ENCODE results near the gene SYP. TPM values are rescaled to one million over a fixed set of nuclear protein-coding genes. Genes with fewer than 3 reads are reported as not detected.

SYP gene
- total RNA-seq, 1 donor from 2014 or later: 1.5 TPM

DNA sequence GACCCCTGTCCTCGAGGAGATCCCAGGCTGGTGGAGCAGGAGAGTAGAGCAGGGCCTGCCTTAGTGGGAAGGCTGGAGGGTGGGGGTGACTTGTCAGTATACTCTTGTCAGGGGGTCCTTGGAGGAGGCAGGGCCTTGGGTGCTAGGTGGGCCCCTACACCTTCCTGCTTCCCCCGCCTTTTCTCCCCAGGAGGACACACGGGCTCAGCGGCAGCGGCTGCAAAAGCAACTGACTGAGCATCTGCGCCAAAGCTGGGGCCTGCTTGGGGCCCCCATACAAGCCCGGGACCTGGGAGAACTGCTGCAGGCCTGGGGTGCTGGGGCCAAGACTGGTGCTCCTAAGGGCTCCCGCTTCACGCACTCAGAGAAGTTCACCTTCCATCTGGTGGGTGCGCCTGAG, 46.5 kb upstream of the SYP start:
- DNase-seq (ENCODE audit: low spot score): no peak
- no peaks in the 10 kb centered on the region for H3K27me3 Mint-ChIP-seq (ENCODE audit: low read depth)
- TF ChIP-seq, protein P1, sequence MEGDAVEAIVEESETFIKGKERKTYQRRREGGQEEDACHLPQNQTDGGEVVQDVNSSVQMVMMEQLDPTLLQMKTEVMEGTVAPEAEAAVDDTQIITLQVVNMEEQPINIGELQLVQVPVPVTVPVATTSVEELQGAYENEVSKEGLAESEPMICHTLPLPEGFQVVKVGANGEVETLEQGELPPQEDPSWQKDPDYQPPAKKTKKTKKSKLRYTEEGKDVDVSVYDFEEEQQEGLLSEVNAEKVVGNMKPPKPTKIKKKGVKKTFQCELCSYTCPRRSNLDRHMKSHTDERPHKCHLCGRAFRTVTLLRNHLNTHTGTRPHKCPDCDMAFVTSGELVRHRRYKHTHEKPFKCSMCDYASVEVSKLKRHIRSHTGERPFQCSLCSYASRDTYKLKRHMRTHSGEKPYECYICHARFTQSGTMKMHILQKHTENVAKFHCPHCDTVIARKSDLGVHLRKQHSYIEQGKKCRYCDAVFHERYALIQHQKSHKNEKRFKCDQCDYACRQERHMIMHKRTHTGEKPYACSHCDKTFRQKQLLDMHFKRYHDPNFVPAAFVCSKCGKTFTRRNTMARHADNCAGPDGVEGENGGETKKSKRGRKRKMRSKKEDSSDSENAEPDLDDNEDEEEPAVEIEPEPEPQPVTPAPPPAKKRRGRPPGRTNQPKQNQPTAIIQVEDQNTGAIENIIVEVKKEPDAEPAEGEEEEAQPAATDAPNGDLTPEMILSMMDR (IDR thresholded peaks at IDR 0.05): no peak
- H3K27ac Mint-ChIP-seq (ENCODE audit: unreplicated experiment): no peak overlapping the region
- H3K4me1 Mint-ChIP-seq (ENCODE audit: low read depth): no peaks in the 10 kb centered on the region
- H3K9me3 Mint-ChIP-seq (ENCODE audit: low read depth): no peaks in the 10 kb centered on the region
- no peak overlapping the region for H3K4me3 Mint-ChIP-seq (ENCODE audit: unreplicated experiment)
- H3K36me3 Mint-ChIP-seq (ENCODE audit: low read depth): peaks cover 17% of the 10 kb centered on the region

DNA sequence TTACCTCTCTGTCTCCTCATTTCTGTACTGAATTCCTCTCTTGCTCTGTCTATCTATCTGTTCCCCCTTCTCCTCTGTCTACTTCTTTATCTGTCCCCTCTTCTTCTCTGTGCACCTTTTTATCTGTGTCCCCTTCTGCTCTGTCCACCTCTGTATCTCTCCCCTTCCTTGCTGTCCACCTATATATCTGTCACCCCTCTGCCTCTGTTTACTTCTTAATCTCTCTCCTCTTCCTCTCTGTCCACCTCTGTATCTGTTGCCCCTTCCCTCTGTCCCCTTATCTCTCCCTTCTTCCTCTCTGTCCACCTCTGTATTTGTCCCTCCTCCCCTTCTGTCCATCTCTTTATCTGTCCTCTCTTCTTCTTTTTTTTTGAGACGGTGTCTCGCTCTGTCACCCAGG, 44.2 kb upstream of the SYP start:
- H3K27ac Mint-ChIP-seq (ENCODE audit: unreplicated experiment): no peak overlapping the region
- no peaks in the 10 kb centered on the region for H3K27me3 Mint-ChIP-seq (ENCODE audit: low read depth)
- DNase-seq (ENCODE audit: low spot score): no peak
- H3K9me3 Mint-ChIP-seq (ENCODE audit: low read depth): no peaks in the 10 kb centered on the region
- H3K36me3 Mint-ChIP-seq (ENCODE audit: low read depth): peaks cover 15% of the 10 kb centered on the region
- H3K4me3 Mint-ChIP-seq (ENCODE audit: unreplicated experiment): no peak overlapping the region
- TF ChIP-seq, protein P1 (IDR thresholded peaks at IDR 0.05): no peak
- H3K4me1 Mint-ChIP-seq (ENCODE audit: low read depth): no peaks in the 10 kb centered on the region

DNA sequence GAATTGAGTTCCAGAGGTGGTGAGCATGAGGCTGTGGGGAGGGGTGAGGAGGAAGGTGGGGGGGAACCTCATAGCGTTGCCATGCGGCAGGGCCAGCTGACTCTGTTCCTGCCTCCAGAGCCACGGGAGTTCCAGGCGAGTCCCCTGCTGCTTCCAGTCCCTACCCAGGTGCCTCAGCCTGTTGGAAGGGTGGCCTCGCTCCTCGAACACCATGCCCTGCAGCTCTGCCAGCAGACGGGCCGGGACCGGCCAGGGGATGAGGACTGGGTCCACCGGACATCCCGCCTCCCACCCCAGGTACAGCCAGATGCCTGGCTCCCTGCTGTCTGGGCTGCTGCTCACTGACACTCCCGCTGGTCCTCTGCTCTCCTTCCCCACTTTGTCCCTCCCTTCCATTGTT, 43.2 kb upstream of the SYP start:
- H3K4me3 Mint-ChIP-seq (ENCODE audit: unreplicated experiment): no peak overlapping the region
- H3K27ac Mint-ChIP-seq (ENCODE audit: unreplicated experiment): no peak overlapping the region
- no peak for DNase-seq (ENCODE audit: low spot score)
- no peaks in the 10 kb centered on the region for H3K4me1 Mint-ChIP-seq (ENCODE audit: low read depth)
- H3K36me3 Mint-ChIP-seq (ENCODE audit: low read depth): peaks cover 12% of the 10 kb centered on the region
- no peaks in the 10 kb centered on the region for H3K27me3 Mint-ChIP-seq (ENCODE audit: low read depth)
- no peaks in the 10 kb centered on the region for H3K9me3 Mint-ChIP-seq (ENCODE audit: low read depth)
- TF ChIP-seq, protein P1 (IDR thresholded peaks at IDR 0.05): no peak

DNA sequence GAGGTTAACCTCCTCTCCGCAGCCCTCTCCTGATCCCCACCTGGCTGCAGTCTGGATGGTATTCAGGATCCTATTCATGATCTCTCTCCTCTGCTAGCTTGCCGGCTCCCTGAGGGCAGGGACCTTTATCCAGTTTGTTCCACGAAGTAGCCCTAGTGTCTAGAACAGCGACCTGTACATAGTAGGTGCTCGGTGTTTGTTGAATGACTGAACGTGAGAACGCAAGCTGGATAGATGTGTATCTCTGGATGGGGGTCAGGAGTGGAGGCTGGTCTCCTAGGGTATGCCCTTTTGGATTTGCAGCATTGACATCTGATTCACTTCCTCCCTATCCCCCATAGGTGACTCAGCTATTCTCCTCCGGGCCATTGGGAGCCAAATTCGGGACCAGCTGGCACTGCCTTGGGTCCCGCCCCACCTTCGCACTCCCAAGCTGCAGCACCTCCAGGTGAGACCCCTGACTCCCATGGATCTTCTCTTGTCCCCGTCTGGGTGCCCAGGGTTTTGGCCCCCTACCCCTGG, 42.6 kb upstream of the SYP start:
- peaks cover 12% of the 10 kb centered on the region for H3K36me3 Mint-ChIP-seq (ENCODE audit: low read depth)
- H3K27me3 Mint-ChIP-seq (ENCODE audit: low read depth): no peaks in the 10 kb centered on the region
- H3K4me1 Mint-ChIP-seq (ENCODE audit: low read depth): no peaks in the 10 kb centered on the region
- no peaks in the 10 kb centered on the region for H3K9me3 Mint-ChIP-seq (ENCODE audit: low read depth)
- TF ChIP-seq, protein P1 (IDR thresholded peaks at IDR 0.05): no peak
- DNase-seq (ENCODE audit: low spot score): no peak
- no peak overlapping the region for H3K4me3 Mint-ChIP-seq (ENCODE audit: unreplicated experiment)
- no peak overlapping the region for H3K27ac Mint-ChIP-seq (ENCODE audit: unreplicated experiment)

DNA sequence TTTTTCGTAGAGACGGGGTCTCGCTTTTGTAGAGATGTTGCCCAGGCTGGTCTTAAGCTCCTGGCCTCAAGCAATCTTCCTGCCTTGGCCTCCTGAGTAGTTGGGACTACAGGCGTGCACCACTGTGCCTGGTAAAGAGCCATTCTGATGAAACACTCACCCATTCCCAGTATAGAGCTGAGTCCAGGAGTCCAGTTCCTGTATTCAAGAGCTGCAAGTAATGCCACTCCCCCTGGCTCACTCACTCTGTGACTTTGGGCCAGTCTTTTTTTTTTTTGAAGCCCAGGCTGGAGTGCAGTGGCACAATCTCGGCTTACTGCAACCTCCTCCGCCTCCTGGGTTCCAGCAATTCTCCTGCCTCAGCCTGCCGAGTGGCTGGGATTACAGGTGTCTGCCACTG, 38.7 kb upstream of the SYP start:
- TF ChIP-seq, protein P1 (IDR thresholded peaks at IDR 0.05): no peak
- Mint-ChIP-seq H3K36me3 (ENCODE audit: low read depth) (peaks cover 3% of the 10 kb centered on the region), H3K4me3 (ENCODE audit: unreplicated experiment) (no peak overlapping the region), H3K9me3 (ENCODE audit: low read depth) (no peaks in the 10 kb centered on the region), H3K4me1 (ENCODE audit: low read depth) (no peaks in the 10 kb centered on the region), H3K27me3 (ENCODE audit: low read depth) (no peaks in the 10 kb centered on the region), H3K27ac (ENCODE audit: unreplicated experiment) (no peak overlapping the region)
- no peak for DNase-seq (ENCODE audit: low spot score)
